H1 (cell line): Measurements from ENCODE around the gene EHD4. TPM values are rescaled to one million over a fixed set of nuclear protein-coding genes. Genes with fewer than 3 reads are reported as not detected.

Experiments
- RAD21 ChIP-seq, 2 experiments: IDR thresholded peaks in 1 of 2; conservative IDR thresholded peaks in 1 of 2; 2 replicates each; pipeline ENCODE4 v1.6.1; 2011; ENCODE audit warnings: low read depth in 2 of 2, low read length in 2 of 2, improper control_type of control experiment in 1 of 2, inconsistent platforms in 1 of 2, mild to moderate bottlenecking in 1 of 2, moderate library complexity in 1 of 2
- TAF1 ChIP-seq: IDR thresholded peaks from 2 replicates; pipeline ENCODE4 v1.6.1; 2011; ENCODE audit warnings: mild to moderate bottlenecking, low read depth, low read length
- polyA plus RNA-seq, 7 experiments: library from polyadenylated mRNA; depleted of rRNA in 3 of 7; stranded (reverse) in 5 of 7; unstranded in 2 of 7; fragments of >200 nt in 5 of 7; fragments of 200-250 nt in 2 of 7; gene quantifications; 1 replicate in 5 of 7; 2 replicates in 1 of 7; 4 replicates in 1 of 7; pipeline versions ENCODE4 v1.2.1 to v1.2.3, GENCODE V29; 2011 to 2013; ENCODE audit warnings: missing spikeins in 2 of 7, mixed read lengths in 2 of 7
- total RNA-seq: library from RNA; stranded (reverse); fragmentation: NEBNext Ultra II Directional; extraction: Animal tissue kit (Norgen Biotek cat#: 25700); gene quantifications from 2 replicates; pipeline ENCODE4 v1.2.1, GENCODE V29; 2021

The EHD4 gene
- total and polyA plus RNA-seq, 2 of the 8 experiments (the other 6 are each of a cell fraction or from before 2014, with no cell fraction given), result 17.5 to 24.5 TPM

DNA sequence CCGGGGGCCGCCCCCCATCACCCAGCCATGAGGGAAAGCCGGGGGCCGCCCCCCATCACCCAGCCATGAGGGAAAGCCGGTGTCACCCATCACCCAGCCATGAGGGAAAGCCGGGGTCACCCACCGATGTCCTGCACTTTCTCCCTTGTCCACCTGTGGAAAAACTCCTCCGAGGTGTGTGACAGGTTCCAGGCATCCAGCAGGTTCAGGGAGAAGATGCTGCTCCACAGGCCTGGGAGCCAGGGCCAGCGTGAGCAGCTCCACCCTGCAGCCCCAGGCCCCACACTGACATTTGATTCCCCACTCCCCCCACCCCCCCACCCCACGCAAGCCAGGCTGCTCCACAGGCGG is 15.5 kb upstream of the EHD4 start (continued):
- TF ChIP-seq TAF1 (no peak), RAD21 (IDR thresholded peaks at IDR 0.05 in 1 of 2, conservative IDR thresholded peaks at IDR 0.05 in 1 of 2; ENCODE audit: low read depth in 2 of 2, low read length in 2 of 2) (no peak)
